SK-N-SH treated with all-trans-retinoic acid at 6 μM for 48 hours (cell line): ENCODE data around the gene SH3RF2.
A peak's percentile ranks its signal among the peaks of the same experiment; 100 is the strongest.
"Not testable (repeated sequence)": the region's sequence is repeated elsewhere in the genome, so short reads cannot be mapped to it uniquely, and the experiment has no call there.

ENCODE experiments used
- ATAC-seq: fragments of 200-7000 bp; cut with Tn5 transposase; 3 replicates; pipeline ENCODE4 v1.9.1; 2020; ENCODE audit warnings: mild to moderate bottlenecking, moderate library complexity
- ARNTL ChIP-seq: fragments of 450-650 bp; formaldehyde crosslinking; IDR thresholded peaks from 2 replicates; pipeline ENCODE4 v1.5.0; 2020; ENCODE audit warnings: low read depth, mild to moderate bottlenecking, moderate library complexity, borderline replicate concordance
- BACH2 ChIP-seq: fragments of 250-450 bp; sonication (Bioruptor Pico); IDR thresholded peaks from 2 replicates; pipeline ENCODE4 v1.9.0; 2021; ENCODE audit warnings: mild to moderate bottlenecking, borderline replicate concordance
- ESRRG ChIP-seq: fragments of 250-450 bp; sonication (Bioruptor Pico); IDR thresholded peaks from 2 replicates; pipeline ENCODE4 v1.6.1; 2021; ENCODE audit warnings: mild to moderate bottlenecking
- ISL1 ChIP-seq: fragments of 250-450 bp; sonication (Bioruptor Pico); IDR thresholded peaks from 2 replicates; pipeline ENCODE4 v2.1.2; 2022; ENCODE audit warnings: mild to moderate bottlenecking, moderate library complexity
- OSR1 ChIP-seq: fragments of 250-450 bp; sonication (Bioruptor Pico); IDR thresholded peaks from 2 replicates; pipeline ENCODE4 v1.8.0; 2022; ENCODE audit warnings: moderate library complexity, mild to moderate bottlenecking, inconsistent platforms
- PATZ1 ChIP-seq: fragments of 250-450 bp; sonication (Bioruptor Pico); IDR thresholded peaks from 2 replicates; pipeline ENCODE4 v1.8.0; 2020; ENCODE audit warnings: mild to moderate bottlenecking, moderate library complexity, borderline replicate concordance
- POU6F1 ChIP-seq: fragments of 250-450 bp; sonication (Bioruptor Pico); IDR thresholded peaks from 2 replicates; pipeline ENCODE4 v1.8.0; 2021; ENCODE audit warnings: low read depth, mild to moderate bottlenecking, moderate library complexity, borderline replicate concordance
- PPARA ChIP-seq: fragments of 250-450 bp; sonication (Bioruptor Pico); IDR thresholded peaks from 2 replicates; pipeline ENCODE4 v1.5.0; 2020; ENCODE audit warnings: mild to moderate bottlenecking, borderline replicate concordance
- RARB ChIP-seq: fragments of 250-450 bp; sonication (Bioruptor Pico); IDR thresholded peaks from 2 replicates; pipeline ENCODE4 v1.8.0; 2021; ENCODE audit warnings: mild to moderate bottlenecking, moderate library complexity
- SNAI2 ChIP-seq: fragments of 250-450 bp; sonication (Bioruptor Pico); IDR thresholded peaks from 2 replicates; pipeline ENCODE4 v1.5.0; 2020; ENCODE audit warnings: mild to moderate bottlenecking, moderate library complexity
- TCF4 ChIP-seq: fragments of 250-450 bp; sonication (Bioruptor Pico); IDR thresholded peaks from 2 replicates; pipeline ENCODE4 v1.8.0; 2021; ENCODE audit warnings: mild to moderate bottlenecking, moderate library complexity, borderline replicate concordance
- TSHZ2 ChIP-seq: fragments of 250-450 bp; sonication (Bioruptor Pico); IDR thresholded peaks from 2 replicates; pipeline ENCODE4 v1.5.0; 2020; ENCODE audit warnings: mild to moderate bottlenecking, moderate library complexity
- ZC3H10 ChIP-seq: fragments of 250-450 bp; sonication (Bioruptor Pico); IDR thresholded peaks from 2 replicates; pipeline ENCODE4 v1.5.1; 2021; ENCODE audit warnings: mild to moderate bottlenecking, moderate library complexity
- ZFP3 ChIP-seq: fragments of 250-450 bp; sonication (Bioruptor Pico); IDR thresholded peaks from 2 replicates; pipeline ENCODE4 v1.5.0; 2020; ENCODE audit warnings: mild to moderate bottlenecking, moderate library complexity
- ZNF565 ChIP-seq: fragments of 450-650 bp; formaldehyde crosslinking; conservative IDR thresholded peaks from 2 replicates; pipeline ENCODE4 v1.5.0; 2020; ENCODE audit warnings: low read depth, mild to moderate bottlenecking, moderate library complexity
- ZNF70 ChIP-seq: fragments of 450-650 bp; formaldehyde crosslinking; IDR thresholded peaks from 2 replicates; pipeline ENCODE4 v1.5.0; 2020; ENCODE audit warnings: mild to moderate bottlenecking, moderate library complexity
- ZNF8 ChIP-seq: fragments of 450-650 bp; formaldehyde crosslinking; IDR thresholded peaks from 2 replicates; pipeline ENCODE4 v1.5.0; 2020; ENCODE audit warnings: mild to moderate bottlenecking, moderate library complexity
- TF ChIP-seq, protein P1 (sequence below): fragments of 250-450 bp; sonication (Bioruptor Pico); IDR thresholded peaks from 2 replicates; pipeline ENCODE4 v1.5.1; 2021; ENCODE audit warnings: mild to moderate bottlenecking, moderate library complexity

SH3RF2 gene

DNA sequence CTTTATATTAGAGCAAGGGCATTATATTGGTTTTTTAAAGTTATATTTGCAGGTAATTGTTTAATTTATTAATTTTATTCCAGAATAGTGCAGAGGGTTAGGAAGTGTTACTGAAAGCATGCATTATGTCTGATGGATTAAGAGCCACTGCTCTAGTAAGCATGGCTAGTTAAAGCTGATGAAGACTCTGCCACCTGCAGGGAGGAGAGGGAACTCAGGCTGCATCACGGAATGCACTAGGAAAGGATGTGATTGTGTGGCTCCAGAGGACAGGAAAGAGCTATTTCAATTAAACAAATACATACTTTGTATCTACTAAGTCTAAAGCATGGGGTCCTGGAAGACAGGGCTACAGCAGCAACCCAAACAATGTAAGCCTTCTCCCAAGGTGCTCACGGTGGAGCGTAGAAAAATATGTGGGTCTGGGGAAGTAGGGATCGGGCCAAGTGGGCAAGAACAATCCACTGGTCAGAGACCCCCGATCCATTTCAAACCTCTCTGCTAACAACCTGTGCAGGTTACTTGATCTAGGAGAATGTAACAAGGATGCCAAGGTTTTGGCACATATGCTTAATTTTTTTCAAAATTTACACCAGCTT, 48.3 kb upstream of the SH3RF2 start:
- TF ChIP-seq BACH2 (CRISPR knock-in tag) (no peak), PATZ1 (CRISPR knock-in tag) (no peak), TSHZ2 (CRISPR knock-in tag) (no peak), OSR1 (CRISPR knock-in tag) (no peak), ZNF70 (peak; percentile 16; the same call in 1 of the 2 replicates), SNAI2 (no peak), RARB (CRISPR knock-in tag) (no peak)
- TF ChIP-seq, protein P1, sequence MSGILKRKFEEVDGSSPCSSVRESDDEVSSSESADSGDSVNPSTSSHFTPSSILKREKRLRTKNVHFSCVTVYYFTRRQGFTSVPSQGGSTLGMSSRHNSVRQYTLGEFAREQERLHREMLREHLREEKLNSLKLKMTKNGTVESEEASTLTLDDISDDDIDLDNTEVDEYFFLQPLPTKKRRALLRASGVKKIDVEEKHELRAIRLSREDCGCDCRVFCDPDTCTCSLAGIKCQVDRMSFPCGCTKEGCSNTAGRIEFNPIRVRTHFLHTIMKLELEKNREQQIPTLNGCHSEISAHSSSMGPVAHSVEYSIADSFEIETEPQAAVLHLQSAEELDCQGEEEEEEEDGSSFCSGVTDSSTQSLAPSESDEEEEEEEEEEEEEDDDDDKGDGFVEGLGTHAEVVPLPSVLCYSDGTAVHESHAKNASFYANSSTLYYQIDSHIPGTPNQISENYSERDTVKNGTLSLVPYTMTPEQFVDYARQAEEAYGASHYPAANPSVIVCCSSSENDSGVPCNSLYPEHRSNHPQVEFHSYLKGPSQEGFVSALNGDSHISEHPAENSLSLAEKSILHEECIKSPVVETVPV = no peak
- peak; percentile 94 for ATAC-seq

- no peak for ATAC-seq
- no peak for TF ChIP-seq ZNF565 (CRISPR knock-in tag)
- no peak for TF ChIP-seq PATZ1 (CRISPR knock-in tag)
- TF ChIP-seq ZNF70 = no peak
- no peak for TF ChIP-seq POU6F1
- TF ChIP-seq ZC3H10 = no peak
- TF ChIP-seq TSHZ2 (CRISPR knock-in tag) = no peak
- TF ChIP-seq TCF4 (CRISPR knock-in tag) = no peak
- no peak for TF ChIP-seq ESRRG
- TF ChIP-seq ISL1 (CRISPR knock-in tag) = no peak
- no peak for TF ChIP-seq SNAI2
Observed at GRCh38 chr5:145889611-145890010, 46.8 kb upstream of the SH3RF2 start.

DNA sequence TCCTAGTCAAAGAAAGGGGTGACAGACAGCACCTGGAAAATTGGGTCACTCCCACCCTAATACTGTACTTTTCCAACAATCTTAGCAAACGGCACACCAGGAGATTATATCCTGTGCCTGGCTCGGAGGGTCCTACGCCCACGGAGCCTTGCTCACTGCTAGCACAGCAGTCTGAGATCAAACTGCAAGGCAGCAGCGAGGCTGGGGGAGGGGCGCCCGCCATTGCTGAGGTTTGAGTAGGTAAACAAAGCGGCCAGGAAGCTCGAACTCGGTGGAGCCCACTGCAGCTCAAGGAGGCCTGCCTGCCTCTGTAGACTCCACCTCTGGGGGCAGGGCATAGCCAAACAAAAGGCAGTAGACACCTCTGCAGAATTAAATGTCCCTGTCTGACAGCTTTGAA, 45.0 kb upstream of the SH3RF2 start:
- ATAC-seq = not testable (repeated sequence)

GRCh38 chr5:145898171-145898570, 38.2 kb upstream of the SH3RF2 start:
- TF ChIP-seq ARNTL (CRISPR knock-in tag) (no peak), BACH2 (CRISPR knock-in tag) (no peak), RARB (CRISPR knock-in tag) (no peak), PPARA (CRISPR knock-in tag) (no peak), ZNF8 (no peak), SNAI2 (no peak), POU6F1 (no peak), ZFP3 (CRISPR knock-in tag) (no peak)
- TF ChIP-seq, all 23 proteins: peak for 0
- no peak for ATAC-seq
